Psoas muscle (tissue), 8 donors: ENCODE results near the gene PPM1J. TPM values are rescaled to one million over a fixed set of nuclear protein-coding genes. Genes with fewer than 3 reads are reported as not detected.

ENCODE experiments used
- ATAC-seq, 4 donors: fragments of 200-7000 bp; cut with Tn5 transposase; one replicate each; pipeline ENCODE4 v1.9.1; 2020; ENCODE audit warnings: moderate library complexity in 3 of 4, mild to moderate bottlenecking in 2 of 4
- DNase-seq, 2 donors: peaks; one replicate each; pipeline ENCODE4 v3.0.0-alpha.2; 2020
- H3K27ac ChIP-seq: fragments of 200-600 bp; one replicate; pipeline ENCODE4 v1.8.0; 2022
- H3K27me3 ChIP-seq, 3 donors: fragments of 200-600 bp in 1 of 3; one replicate each; pipeline versions ENCODE4 v1.6.1 to v1.8.0; 2013 to 2022; ENCODE audit warnings: low read length in 2 of 3, mild to moderate bottlenecking in 2 of 3, moderate library complexity in 1 of 3; ENCODE audit not compliant: insufficient read depth in 3 of 3
- H3K36me3 ChIP-seq, 2 donors: fragments of 200-600 bp in 1 of 2; one replicate each; pipeline versions ENCODE4 v1.6.1 to v1.8.0; 2013 to 2022; ENCODE audit warnings: low read depth in 1 of 2, mild to moderate bottlenecking in 1 of 2, moderate library complexity in 1 of 2; ENCODE audit not compliant: insufficient read depth in 1 of 2
- H3K4me1 ChIP-seq: fragments of 200-600 bp; one replicate; pipeline ENCODE4 v1.8.0; 2022
- H3K4me3 ChIP-seq: fragments of 200-600 bp; one replicate; pipeline ENCODE4 v1.8.0; 2022; ENCODE audit warnings: mild to moderate bottlenecking
- H3K9me3 ChIP-seq: fragments of 200-600 bp; one replicate; pipeline ENCODE4 v1.8.0; 2022
- CTCF ChIP-seq: fragments of 200-600 bp; IDR thresholded peaks from one replicate; pipeline ENCODE4 v1.8.0; 2022; ENCODE audit warnings: antibody characterized with exemption
- WGBS, 3 donors: extraction: QIAGEN DNeasy Blood & Tissue Kit; methylation state at CpG; one replicate each; pipeline versions ENCODE4 v1.1.6 to v1.1.7; 2013; 5-methylcytosine and 5-hydroxymethylcytosine counted together
- intact Hi-C, 2 donors: fragments of 100-400 bp; cut with DNase I; formaldehyde crosslinking; loops; one replicate each; pipeline versions ENCODE4 v1.11.0 to v1.14.2; 2022
- polyA plus RNA-seq, 3 donors: library from polyadenylated mRNA; stranded (reverse); fragments of 200-250 nt; gene quantifications; one replicate each; pipeline ENCODE4 v1.2.3, GENCODE V29; 2013
- total RNA-seq, 4 donors: library from RNA; stranded (reverse); fragmentation: NEBNext Ultra II Directional in 2 of 4; extraction: Animal tissue kit (Norgen Biotek cat#: 25700) in 2 of 4; gene quantifications; one replicate each; pipeline versions ENCODE4 v1.2.1 to v1.2.4, GENCODE V29; 2021 to 2023
- donor health status: healthy with polysubstance abuse.
- donor health status: DM: no; HTN: no; CAD: no; lungs with moderate emphysema.
- donor health status: Bipolar disorder and iron deficiency.
- donor health status: healthy.
- donor health status: DM: yes; HTN: yes; CAD: no.
- donor health status: DM: no; HTN: no; CAD: no.
- donor health status: DM: no; HTN: no; CAD: no.
- donor health status: DM: yes; HTN: yes; CAD: no.

PPM1J gene
- total and polyA plus RNA-seq, 7 donors: 4.1 to 8.8 (median 6.0) TPM

GRCh38 chr1:112665857-112666256 is 49.3 kb downstream of the PPM1J start:
- ATAC-seq: no peak
- 77 to 91% (median 79%) methylated on average over 3 of the region's 3 CpGs for WGBS, 3 donors
- H3K36me3 ChIP-seq: peaks cover 17 to 100% of the 10 kb centered on the region in 2 donors

More at GRCh38 chr1:112665857-112666256, 49.3 kb downstream of the PPM1J start:
- Histone ChIP-seq H3K4me3 (no peak overlapping the region), H3K27me3 (no peaks in the 10 kb centered on the region), H3K27ac (no peak overlapping the region), H3K9me3 (no peaks in the 10 kb centered on the region), H3K4me1 (no peaks in the 10 kb centered on the region)
- TF ChIP-seq CTCF: no peak
- no peak for DNase-seq
- intact Hi-C loops: no loop called here

Other genes with a start within 250 kb of the PPM1J start
- under 1 TPM; 0.32 to 0.86 (median 0.43) TPM for gene WNT2B, start 206.4 kb downstream of the PPM1J start, total RNA-seq
- under 1 TPM; 0.18 to 0.40 (median 0.39) TPM for gene WNT2B, start 206.4 kb downstream of the PPM1J start, polyA plus RNA-seq
- 10 to 100 TPM; 12.1 to 13.7 (median 12.5) TPM for gene ST7L, start 96.2 kb downstream of the PPM1J start, total RNA-seq
- 10 to 100 TPM in 1 of 3 donors, 1 to 10 TPM in 2; 9.0 to 11.0 (median 9.3) TPM for gene ST7L, start 96.2 kb downstream of the PPM1J start, polyA plus RNA-seq
- gene CAPZA1, start 95.5 kb downstream of the PPM1J start, total RNA-seq: 10 to 100 TPM; 24.2 to 39.1 (median 33.1) TPM
- gene CAPZA1, start 95.5 kb downstream of the PPM1J start, polyA plus RNA-seq: 10 to 100 TPM; 14.8 to 73.3 (median 58.2) TPM
- 10 to 100 TPM in 2 of 4 donors, 1 to 10 TPM in 2; 5.3 to 10.6 (median 8.3) TPM for gene MOV10, start 40.7 kb downstream of the PPM1J start, total RNA-seq
- 1 to 10 TPM; 4.8 to 6.4 (median 6.4) TPM for gene MOV10, start 40.7 kb downstream of the PPM1J start, polyA plus RNA-seq
- gene RHOC, start 8.2 kb downstream of the PPM1J start, total RNA-seq: 10 to 100 TPM; 43.5 to 88.3 (median 75.5) TPM
- gene RHOC, start 8.2 kb downstream of the PPM1J start, polyA plus RNA-seq: 10 to 100 TPM; 39.1 to 89.7 (median 76.9) TPM
- gene SLC16A1, start 240.9 kb upstream of the PPM1J start, total RNA-seq: 10 to 100 TPM; 42.3 to 78.9 (median 53.3) TPM
- gene SLC16A1, start 240.9 kb upstream of the PPM1J start, polyA plus RNA-seq: 10 to 100 TPM; 23.9 to 52.8 (median 30.2) TPM